K562 (cell line): ENCODE results near the gene LMTK2. TPM values are rescaled to one million over a fixed set of nuclear protein-coding genes. Genes with fewer than 3 reads are reported as not detected.

Experiments
- ATAC-seq: fragments of 200-7000 bp; cut with Tn5 transposase; 3 replicates; pipeline ENCODE4 v1.9.1; 2020; ENCODE audit warnings: moderate library complexity
- BruUV-seq: library from RNA; stranded (reverse); fragments of 400-500 nt; replicated peaks from 2 replicates; lab custom pipeline; 2021; lab: Mats Ljungman, UMichigan
- CTCF ChIA-PET: fragments of 300-600 bp; formaldehyde crosslinking; extraction: SDS; loops from one replicate; lab custom pipeline; 2021; ENCODE audit warnings: low intra/inter-chr PET ratio; lab: Yijun Ruan, JAX
- POLR2A ChIA-PET: fragments of 300-600, 350-650 bp; sonication (Branson Sonifier 250); formaldehyde crosslinking; extraction: SDS; loops from one replicate; lab custom pipeline; 2021; ENCODE audit warnings: antibody characterized with exemption, inconsistent platforms; lab: Yijun Ruan, JAX
- DNase-seq, 4 experiments: peaks; one replicate each; pipeline versions ENCODE4 v3.0.0 to v3.0.0-alpha.2; 2011 to 2018; ENCODE audit warnings: low spot score in 3 of 4, mixed read lengths in 3 of 4; ENCODE audit errors: extremely low read depth in 1 of 4
- FAIRE-seq: peaks from 2 replicates; lab custom pipeline; 2011; peaks lifted over from hg19 to GRCh38; lab: Jason Lieb, UNC
- H2AFZ ChIP-seq: 2 replicates; pipeline ENCODE4 v1.6.0; 2011; ENCODE audit warnings: low read depth, low read length, control low read depth, inconsistent platforms
- H3K27ac ChIP-seq: fragments of 200-600 bp; 3 replicates; pipeline ENCODE4 v1.8.0; 2011; ENCODE audit warnings: low read depth, mild to moderate bottlenecking, control low read depth, inconsistent platforms, low read length, moderate library complexity, mixed read lengths; ENCODE audit errors: extremely low read depth
- H3K27me3 ChIP-seq, 2 experiments: fragments of 300-600 bp in 1 of 2; 2 replicates in 1 of 2; 3 replicates in 1 of 2; pipeline versions ENCODE4 v1.6.0 to v1.8.0; 2011; ENCODE audit warnings: inconsistent platforms in 2 of 2, low read length in 2 of 2, mild to moderate bottlenecking in 1 of 2, mixed read lengths in 1 of 2, moderate library complexity in 1 of 2; ENCODE audit not compliant: control insufficient read depth in 2 of 2, insufficient read depth in 2 of 2
- H3K36me3 ChIP-seq: fragments of 300-600 bp; 3 replicates; pipeline ENCODE4 v1.8.0; 2011; ENCODE audit warnings: mild to moderate bottlenecking, low read length, inconsistent platforms; ENCODE audit not compliant: control insufficient read depth, insufficient read depth
- H3K4me1 ChIP-seq, 2 experiments: fragments of 200-600 bp in 1 of 2; replicated peaks in 1 of 2; 2 replicates in 1 of 2; 3 replicates in 1 of 2; pipeline versions ENCODE4 v1.5.1 to v1.8.0; 2011; ENCODE audit warnings: inconsistent platforms in 2 of 2, low read length in 2 of 2, mild to moderate bottlenecking in 1 of 2, mixed read lengths in 1 of 2, moderate library complexity in 1 of 2; ENCODE audit not compliant: control insufficient read depth in 2 of 2, insufficient read depth in 2 of 2
- H3K4me2 ChIP-seq: 2 replicates; pipeline ENCODE4 v1.6.1; 2011; ENCODE audit warnings: low read length, control low read depth, inconsistent platforms, mixed read lengths; ENCODE audit not compliant: insufficient read depth
- H3K4me3 ChIP-seq: fragments of 200-600 bp; sonication (generic), shearing (Covaris generic); 2 replicates; pipeline ENCODE4 v1.5.1; 2016; ENCODE audit warnings: control low read depth, inconsistent platforms
- H3K79me2 ChIP-seq: fragments of 200-600 bp; 3 replicates; pipeline ENCODE4 v1.8.0; 2011; ENCODE audit warnings: low read length, inconsistent platforms; ENCODE audit not compliant: control insufficient read depth, insufficient read depth
- H3K9ac ChIP-seq, 2 experiments: 2 replicates each; pipeline versions ENCODE4 v1.6.0 to v1.6.1; 2011; ENCODE audit warnings: low read depth in 2 of 2, low read length in 2 of 2, control low read depth in 1 of 2, inconsistent platforms in 1 of 2, mild to moderate bottlenecking in 1 of 2, mixed read lengths in 1 of 2; ENCODE audit not compliant: insufficient read depth in 1 of 2
- H3K9me1 ChIP-seq: one replicate; pipeline ENCODE4 v1.6.0; 2011; ENCODE audit warnings: inconsistent platforms, mild to moderate bottlenecking, low read length, moderate library complexity; ENCODE audit not compliant: control insufficient read depth, insufficient read depth
- H3K9me3 ChIP-seq: replicated peaks from 2 replicates; pipeline ENCODE4 v1.5.1; 2011; ENCODE audit warnings: low read depth, low read length, inconsistent platforms; ENCODE audit not compliant: control insufficient read depth, insufficient read depth
- H4K20me1 ChIP-seq: replicated peaks from 2 replicates; pipeline ENCODE4 v1.6.1; 2011; ENCODE audit warnings: low read length, inconsistent platforms, mixed read lengths; ENCODE audit not compliant: control insufficient read depth, insufficient read depth
- POLR2A ChIP-seq: fragments of 450-650 bp; conservative IDR thresholded peaks from 2 replicates; pipeline ENCODE4 v1.6.1; 2016
- WGBS: fragments of 100-300 bp; shearing (Covaris generic); methylation state at CpG from one replicate; pipeline ENCODE4 v1.1.6; 2016; ENCODE audit warnings: low coverage, mixed read lengths; ENCODE audit not compliant: insufficient coverage; ENCODE audit errors: missing lambda C conversion rate; 5-methylcytosine and 5-hydroxymethylcytosine counted together
- in situ Hi-C: fragments of 300-500 bp; cut with MboI; formaldehyde crosslinking; loops from 4 replicates; pipeline ENCODE4 v1.15.0; 2018; ENCODE audit warnings: inconsistent platforms, mixed read lengths
- intact Hi-C: fragments of 100-400 bp; cut with micrococcal nuclease; formaldehyde crosslinking; loops from 2 replicates; pipeline ENCODE4 v1.14.2; 2022
- polyA plus RNA-seq, 8 experiments: library from polyadenylated mRNA; depleted of rRNA in 4 of 8; stranded (reverse) in 5 of 8; unstranded in 3 of 8; fragments of >200 nt; fragmentation: Nextera tagmentation in 2 of 8; fragmentation: Illumina TruSeq in 1 of 8; extraction: Ambion mirVana in 2 of 8; extraction: Trizol in 1 of 8; gene quantifications; 2 replicates each; pipeline versions ENCODE4 v1.2.1 to v1.2.3, GENCODE V29; 2011 to 2014; ENCODE audit warnings: inconsistent platforms in 1 of 8, missing spikeins in 1 of 8
- total RNA-seq, 7 experiments: library from RNA; depleted of rRNA in 6 of 7; stranded (reverse); fragments of >200 nt in 6 of 7; fragmentation: Illumina TruSeq in 2 of 7; extraction: Trizol in 2 of 7; gene quantifications; 2 replicates each; pipeline versions ENCODE4 v1.2.1 to v1.2.3, GENCODE V29; 2011 to 2021; ENCODE audit warnings: low replicate concordance in 1 of 7
- TF ChIP-seq, protein P1 (sequence below), 2 experiments: fragments of 450-650 bp in 1 of 2; sonication (generic) in 1 of 2; formaldehyde crosslinking in 1 of 2; IDR thresholded peaks; 2 replicates each; pipeline versions ENCODE4 v1.7.1 to v1.9.0; 2016 to 2022; ENCODE audit warnings: inconsistent platforms in 1 of 2, mild to moderate bottlenecking in 1 of 2, missing genetic modification reagents in 1 of 2

Gene LMTK2
- total and polyA plus RNA-seq, 9 of the 15 experiments (the other 6 are each of a cell fraction or from before 2014, with no cell fraction given) = 0.78 to 16.4 (median 6.3) TPM

DNA sequence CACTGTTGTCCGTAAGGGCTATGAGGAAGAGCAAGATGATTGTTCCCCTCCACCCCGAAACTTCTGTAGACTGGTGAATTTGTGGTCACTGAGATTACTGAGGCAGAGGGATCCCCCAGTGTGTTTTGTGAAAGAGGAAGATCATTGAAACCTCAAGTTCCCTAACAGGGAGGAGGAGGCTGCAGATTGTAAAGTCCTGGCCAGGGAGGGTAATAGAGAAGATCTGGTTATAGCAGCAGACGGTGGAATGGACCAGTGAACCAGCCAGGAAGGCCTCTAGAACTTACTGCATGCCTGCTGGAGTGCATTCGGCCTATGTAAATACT, 31.1 kb downstream of the LMTK2 start:
- intact Hi-C loops = no loop called here
- Histone ChIP-seq H3K4me3 (no peak overlapping the region), H3K4me1 (peaks cover 13 to 14% of the 10 kb centered on the region in 2 experiments; a peak in 4 of 5 replicates), H3K36me3 (peaks cover 31% of the 10 kb centered on the region; the same call in 2 of the 3 replicates), H3K4me2 (no peak overlapping the region), H2AFZ (no peak overlapping the region), H3K9me3 (no peaks in the 10 kb centered on the region), H3K27me3 (no peaks in the 10 kb centered on the region), H3K79me2 (peaks cover 12% of the 10 kb centered on the region), H3K9ac (no peak overlapping the region; a peak in 1 of 4 replicates), H4K20me1 (peaks cover 12% of the 10 kb centered on the region), H3K27ac (no peak overlapping the region), H3K9me1 (no peaks in the 10 kb centered on the region)
- DNase-seq (no peak), FAIRE-seq (no peak), ATAC-seq (no peak)
- no peak for TF ChIP-seq POLR2A
- TF ChIP-seq, protein P1, sequence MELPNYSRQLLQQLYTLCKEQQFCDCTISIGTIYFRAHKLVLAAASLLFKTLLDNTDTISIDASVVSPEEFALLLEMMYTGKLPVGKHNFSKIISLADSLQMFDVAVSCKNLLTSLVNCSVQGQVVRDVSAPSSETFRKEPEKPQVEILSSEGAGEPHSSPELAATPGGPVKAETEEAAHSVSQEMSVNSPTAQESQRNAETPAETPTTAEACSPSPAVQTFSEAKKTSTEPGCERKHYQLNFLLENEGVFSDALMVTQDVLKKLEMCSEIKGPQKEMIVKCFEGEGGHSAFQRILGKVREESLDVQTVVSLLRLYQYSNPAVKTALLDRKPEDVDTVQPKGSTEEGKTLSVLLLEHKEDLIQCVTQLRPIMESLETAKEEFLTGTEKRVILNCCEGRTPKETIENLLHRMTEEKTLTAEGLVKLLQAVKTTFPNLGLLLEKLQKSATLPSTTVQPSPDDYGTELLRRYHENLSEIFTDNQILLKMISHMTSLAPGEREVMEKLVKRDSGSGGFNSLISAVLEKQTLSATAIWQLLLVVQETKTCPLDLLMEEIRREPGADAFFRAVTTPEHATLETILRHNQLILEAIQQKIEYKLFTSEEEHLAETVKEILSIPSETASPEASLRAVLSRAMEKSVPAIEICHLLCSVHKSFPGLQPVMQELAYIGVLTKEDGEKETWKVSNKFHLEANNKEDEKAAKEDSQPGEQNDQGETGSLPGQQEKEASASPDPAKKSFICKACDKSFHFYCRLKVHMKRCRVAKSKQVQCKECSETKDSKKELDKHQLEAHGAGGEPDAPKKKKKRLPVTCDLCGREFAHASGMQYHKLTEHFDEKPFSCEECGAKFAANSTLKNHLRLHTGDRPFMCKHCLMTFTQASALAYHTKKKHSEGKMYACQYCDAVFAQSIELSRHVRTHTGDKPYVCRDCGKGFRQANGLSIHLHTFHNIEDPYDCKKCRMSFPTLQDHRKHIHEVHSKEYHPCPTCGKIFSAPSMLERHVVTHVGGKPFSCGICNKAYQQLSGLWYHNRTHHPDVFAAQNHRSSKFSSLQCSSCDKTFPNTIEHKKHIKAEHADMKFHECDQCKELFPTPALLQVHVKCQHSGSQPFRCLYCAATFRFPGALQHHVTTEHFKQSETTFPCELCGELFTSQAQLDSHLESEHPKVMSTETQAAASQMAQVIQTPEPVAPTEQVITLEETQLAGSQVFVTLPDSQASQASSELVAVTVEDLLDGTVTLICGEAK (IDR thresholded peaks at IDR 0.05) = no peak; the same call in 1 of the 2 replicates
- TF ChIP-seq, protein P1 (CRISPR knock-in tag; IDR thresholded peaks at IDR 0.05) = peak; percentile 0; the same call in 1 of the 2 replicates
- 87% methylated on average over 4 of the region's 4 CpGs for WGBS
- no TSS peak for BruUV-seq
- ChIA-PET POLR2A (interaction anchor here (1.4 kb wide), 1 partner anchor 26 kb away, joined by 3 read pairs; no protein-coding TSS in a partner anchor), CTCF (no interaction called here)
- in situ Hi-C loops = no loop called here
